ENCODE results near the gene FBXO5.
"Not testable (repeated sequence)": the region's sequence is repeated elsewhere in the genome, so short reads cannot be mapped to it uniquely, and the experiment has no call there.

FBXO5 gene

DNA sequence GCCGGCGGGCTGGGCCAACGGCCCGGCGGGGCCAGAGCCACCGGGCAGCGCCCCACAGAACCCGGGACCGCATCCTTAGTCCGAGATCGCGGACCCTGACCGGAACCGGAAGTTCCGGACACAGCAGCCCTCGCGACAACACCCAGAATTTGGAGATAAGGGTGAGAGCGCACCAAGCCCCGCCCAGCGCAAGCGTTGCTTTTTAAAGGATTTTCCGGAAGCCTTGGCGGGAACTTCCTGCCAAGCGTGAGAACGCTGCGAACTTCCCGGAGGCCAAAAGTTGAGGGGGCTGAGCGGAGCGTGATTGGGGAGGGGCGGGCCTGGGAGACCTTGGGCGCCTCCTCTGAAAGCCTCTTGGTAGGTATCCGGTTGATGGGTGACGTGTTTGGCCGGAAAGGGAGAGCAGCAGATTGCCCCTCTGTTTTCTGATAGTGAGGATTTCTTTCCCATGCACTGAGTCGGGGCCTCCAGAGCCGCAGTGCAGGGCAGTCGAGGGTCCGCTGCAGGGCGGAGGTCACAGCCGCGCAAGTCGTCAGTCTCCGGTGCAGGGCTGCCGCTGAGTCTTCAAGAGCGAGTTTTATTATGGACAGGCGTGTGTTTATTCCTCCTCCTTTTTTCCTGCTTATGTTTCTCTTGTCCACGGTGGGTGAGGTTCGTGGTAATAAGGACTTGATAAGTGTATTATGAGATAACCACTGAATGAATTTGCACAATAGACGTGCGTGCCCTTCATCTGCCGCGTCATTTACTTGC, 19.9 kb upstream of the FBXO5 start, which contains the start of gene MTRF1L:
Gene MTRF1L (minus strand): TSS at position 97 of the 753 bp plus-strand sequence. CDS start 24 bp downstream, at position 73.
- TF ChIP-seq, protein P1, sequence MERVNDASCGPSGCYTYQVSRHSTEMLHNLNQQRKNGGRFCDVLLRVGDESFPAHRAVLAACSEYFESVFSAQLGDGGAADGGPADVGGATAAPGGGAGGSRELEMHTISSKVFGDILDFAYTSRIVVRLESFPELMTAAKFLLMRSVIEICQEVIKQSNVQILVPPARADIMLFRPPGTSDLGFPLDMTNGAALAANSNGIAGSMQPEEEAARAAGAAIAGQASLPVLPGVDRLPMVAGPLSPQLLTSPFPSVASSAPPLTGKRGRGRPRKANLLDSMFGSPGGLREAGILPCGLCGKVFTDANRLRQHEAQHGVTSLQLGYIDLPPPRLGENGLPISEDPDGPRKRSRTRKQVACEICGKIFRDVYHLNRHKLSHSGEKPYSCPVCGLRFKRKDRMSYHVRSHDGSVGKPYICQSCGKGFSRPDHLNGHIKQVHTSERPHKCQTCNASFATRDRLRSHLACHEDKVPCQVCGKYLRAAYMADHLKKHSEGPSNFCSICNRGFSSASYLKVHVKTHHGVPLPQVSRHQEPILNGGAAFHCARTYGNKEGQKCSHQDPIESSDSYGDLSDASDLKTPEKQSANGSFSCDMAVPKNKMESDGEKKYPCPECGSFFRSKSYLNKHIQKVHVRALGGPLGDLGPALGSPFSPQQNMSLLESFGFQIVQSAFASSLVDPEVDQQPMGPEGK (CRISPR knock-in tag; IDR thresholded peaks at IDR 0.05; ENCODE audit: borderline replicate concordance): 0 out of 2 replicates have a peak, but pooled peaks have one; percentile 44
- 0 out of 2 replicates have a peak, but pooled peaks have one; percentile 41 for TF ChIP-seq TOX (CRISPR knock-in tag; IDR thresholded peaks at IDR 0.05; ENCODE audit: borderline replicate concordance)
- TF ChIP-seq ZNF70 (CRISPR knock-in tag; IDR thresholded peaks at IDR 0.05): no peak
- TF ChIP-seq TCF4 (CRISPR knock-in tag; IDR thresholded peaks at IDR 0.05; ENCODE audit: borderline replicate concordance): no peak
- TF ChIP-seq CSRNP3 (CRISPR knock-in tag; IDR thresholded peaks at IDR 0.05): 0 out of 2 replicates have a peak, but pooled peaks have one; percentile 40
- ATAC-seq: peak; percentile 97

GRCh38 chr6:153001767-153002612, 19.1 kb upstream of the FBXO5 start:
- peak; percentile 41 for ATAC-seq
- TF ChIP-seq RARB (CRISPR knock-in tag; IDR thresholded peaks at IDR 0.05): no peak
- no peak for TF ChIP-seq ARNTL (CRISPR knock-in tag; IDR thresholded peaks at IDR 0.05; ENCODE audit: borderline replicate concordance, low read depth)
- TF ChIP-seq TSHZ2 (CRISPR knock-in tag; IDR thresholded peaks at IDR 0.05): no peak
- no peak for TF ChIP-seq POU6F1 (CRISPR knock-in tag; IDR thresholded peaks at IDR 0.05; ENCODE audit: borderline replicate concordance, low read depth)
- TF ChIP-seq ISL1 (CRISPR knock-in tag; IDR thresholded peaks at IDR 0.05): no peak
- no peak for TF ChIP-seq ZNF565 (CRISPR knock-in tag; conservative IDR thresholded peaks at IDR 0.05; ENCODE audit: low read depth)
- no peak for TF ChIP-seq TCF4 (CRISPR knock-in tag; IDR thresholded peaks at IDR 0.05; ENCODE audit: borderline replicate concordance)
- TF ChIP-seq OSR1 (CRISPR knock-in tag; IDR thresholded peaks at IDR 0.05): no peak
- no peak for TF ChIP-seq CSRNP3 (CRISPR knock-in tag; IDR thresholded peaks at IDR 0.05)
- no peak for TF ChIP-seq BACH2 (CRISPR knock-in tag; IDR thresholded peaks at IDR 0.05; ENCODE audit: borderline replicate concordance)
- no peak for TF ChIP-seq CSDC2 (CRISPR knock-in tag; IDR thresholded peaks at IDR 0.05)
- TF ChIP-seq ESRRG (CRISPR knock-in tag; IDR thresholded peaks at IDR 0.05): no peak
- no peak for TF ChIP-seq ZC3H10 (CRISPR knock-in tag; IDR thresholded peaks at IDR 0.05)
- no peak for TF ChIP-seq ZNF8 (CRISPR knock-in tag; IDR thresholded peaks at IDR 0.05)
- no peak for TF ChIP-seq ZFP3 (CRISPR knock-in tag; IDR thresholded peaks at IDR 0.05)
- TF ChIP-seq, protein P2, sequence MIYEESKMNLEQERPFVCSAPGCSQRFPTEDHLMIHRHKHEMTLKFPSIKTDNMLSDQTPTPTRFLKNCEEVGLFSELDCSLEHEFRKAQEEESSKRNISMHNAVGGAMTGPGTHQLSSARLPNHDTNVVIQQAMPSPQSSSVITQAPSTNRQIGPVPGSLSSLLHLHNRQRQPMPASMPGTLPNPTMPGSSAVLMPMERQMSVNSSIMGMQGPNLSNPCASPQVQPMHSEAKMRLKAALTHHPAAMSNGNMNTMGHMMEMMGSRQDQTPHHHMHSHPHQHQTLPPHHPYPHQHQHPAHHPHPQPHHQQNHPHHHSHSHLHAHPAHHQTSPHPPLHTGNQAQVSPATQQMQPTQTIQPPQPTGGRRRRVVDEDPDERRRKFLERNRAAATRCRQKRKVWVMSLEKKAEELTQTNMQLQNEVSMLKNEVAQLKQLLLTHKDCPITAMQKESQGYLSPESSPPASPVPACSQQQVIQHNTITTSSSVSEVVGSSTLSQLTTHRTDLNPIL (CRISPR knock-in tag; IDR thresholded peaks at IDR 0.05; ENCODE audit: low read depth): no peak
- no peak for TF ChIP-seq GLIS3 (CRISPR knock-in tag; IDR thresholded peaks at IDR 0.05)
- TF ChIP-seq ZNF70 (CRISPR knock-in tag; IDR thresholded peaks at IDR 0.05): no peak
- no peak for TF ChIP-seq ZFP30 (CRISPR knock-in tag; IDR thresholded peaks at IDR 0.05)
- no peak for TF ChIP-seq PPARA (CRISPR knock-in tag; IDR thresholded peaks at IDR 0.05; ENCODE audit: borderline replicate concordance)

GRCh38 chr6:153000790-153001189, 17.9 kb upstream of the FBXO5 start:
- ATAC-seq: not testable (repeated sequence)
